ENCODE data around the gene BMPR1B.

The BMPR1B gene

DNA sequence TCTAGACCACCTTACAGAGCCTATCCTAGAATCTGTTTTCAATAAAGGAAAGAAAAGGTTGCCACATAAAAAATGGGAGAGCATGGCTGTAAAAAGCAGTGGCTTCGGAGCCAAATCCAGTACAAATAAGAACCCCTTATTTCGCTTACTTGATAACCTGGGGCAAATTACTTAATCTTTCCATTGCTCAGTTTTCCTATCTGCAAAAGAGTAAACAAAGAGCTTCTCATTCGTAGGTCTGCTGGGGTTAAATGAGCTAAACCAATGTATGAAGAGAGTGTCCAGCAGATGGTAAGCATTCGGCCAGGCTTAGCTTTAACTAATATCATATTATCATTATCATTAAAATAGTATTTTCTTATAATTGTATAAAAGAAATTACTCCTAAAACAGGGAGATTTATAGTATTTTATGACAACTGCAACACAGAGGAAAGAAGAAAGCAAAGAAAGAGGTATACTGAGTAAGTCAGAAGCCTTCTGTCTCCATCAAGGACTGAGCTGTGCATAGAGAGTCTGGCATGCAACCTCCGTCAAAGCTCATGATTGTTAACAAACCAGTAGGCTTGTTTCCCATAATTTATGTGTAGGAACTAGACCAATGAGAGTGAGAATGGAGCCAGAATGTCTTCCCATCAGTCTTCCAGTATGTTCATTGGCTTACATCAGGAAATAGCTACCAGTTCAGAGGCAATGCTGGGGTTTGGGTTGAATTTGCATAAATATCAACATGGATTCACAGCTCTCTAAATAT is 426.1 kb downstream of the BMPR1B start:
- Histone ChIP-seq H3K27me3 (ENCODE audit: insufficient read depth, poor library complexity, severe bottlenecking) (no peaks in the 10 kb centered on the region), H3K27ac (ENCODE audit: poor library complexity, severe bottlenecking) (no peak overlapping the region), H3K36me3 (ENCODE audit: low read depth) (no peaks in the 10 kb centered on the region), H3K9me3 (ENCODE audit: severe bottlenecking) (no peaks in the 10 kb centered on the region), H3K4me3 (ENCODE audit: severe bottlenecking) (no peak overlapping the region), H3K4me1 (ENCODE audit: insufficient read depth, poor library complexity, severe bottlenecking) (no peaks in the 10 kb centered on the region)
- no peak for DNase-seq (ENCODE audit: low spot score)
- no peak for ATAC-seq (ENCODE audit: low read depth)
- TF ChIP-seq, protein P1, sequence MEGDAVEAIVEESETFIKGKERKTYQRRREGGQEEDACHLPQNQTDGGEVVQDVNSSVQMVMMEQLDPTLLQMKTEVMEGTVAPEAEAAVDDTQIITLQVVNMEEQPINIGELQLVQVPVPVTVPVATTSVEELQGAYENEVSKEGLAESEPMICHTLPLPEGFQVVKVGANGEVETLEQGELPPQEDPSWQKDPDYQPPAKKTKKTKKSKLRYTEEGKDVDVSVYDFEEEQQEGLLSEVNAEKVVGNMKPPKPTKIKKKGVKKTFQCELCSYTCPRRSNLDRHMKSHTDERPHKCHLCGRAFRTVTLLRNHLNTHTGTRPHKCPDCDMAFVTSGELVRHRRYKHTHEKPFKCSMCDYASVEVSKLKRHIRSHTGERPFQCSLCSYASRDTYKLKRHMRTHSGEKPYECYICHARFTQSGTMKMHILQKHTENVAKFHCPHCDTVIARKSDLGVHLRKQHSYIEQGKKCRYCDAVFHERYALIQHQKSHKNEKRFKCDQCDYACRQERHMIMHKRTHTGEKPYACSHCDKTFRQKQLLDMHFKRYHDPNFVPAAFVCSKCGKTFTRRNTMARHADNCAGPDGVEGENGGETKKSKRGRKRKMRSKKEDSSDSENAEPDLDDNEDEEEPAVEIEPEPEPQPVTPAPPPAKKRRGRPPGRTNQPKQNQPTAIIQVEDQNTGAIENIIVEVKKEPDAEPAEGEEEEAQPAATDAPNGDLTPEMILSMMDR (IDR thresholded peaks at IDR 0.05; ENCODE audit: poor library complexity, severe bottlenecking), result no peak

DNA sequence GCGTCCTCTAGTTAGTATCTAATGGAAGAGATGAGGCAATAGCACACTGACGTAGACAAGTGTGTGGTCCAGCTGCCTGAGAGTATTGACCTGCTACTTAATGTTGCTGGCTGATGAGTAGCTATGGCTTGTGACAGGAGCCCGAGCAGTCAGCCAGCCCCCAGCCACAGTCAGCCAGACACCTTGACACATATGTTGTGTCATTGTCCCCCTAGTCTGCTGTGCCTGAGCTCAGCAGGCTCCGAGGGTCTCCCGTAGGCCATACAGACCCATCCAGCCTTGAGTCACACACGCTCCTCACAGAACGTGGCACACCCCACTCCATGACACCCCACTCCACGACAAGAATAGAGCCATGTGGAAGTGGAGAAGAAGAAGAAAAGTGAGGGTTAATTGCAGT is 428.9 kb downstream of the BMPR1B start:
- Histone ChIP-seq H3K9me3 (ENCODE audit: severe bottlenecking) (no peaks in the 10 kb centered on the region), H3K27me3 (ENCODE audit: insufficient read depth, poor library complexity, severe bottlenecking) (no peaks in the 10 kb centered on the region), H3K4me3 (ENCODE audit: severe bottlenecking) (no peak overlapping the region), H3K4me1 (ENCODE audit: insufficient read depth, poor library complexity, severe bottlenecking) (no peaks in the 10 kb centered on the region), H3K36me3 (ENCODE audit: low read depth) (no peaks in the 10 kb centered on the region), H3K27ac (ENCODE audit: poor library complexity, severe bottlenecking) (no peak overlapping the region)
- ATAC-seq (ENCODE audit: low read depth) (no peak), DNase-seq (ENCODE audit: low spot score) (no peak)
- TF ChIP-seq, protein P1 (IDR thresholded peaks at IDR 0.05; ENCODE audit: poor library complexity, severe bottlenecking), result no peak

DNA sequence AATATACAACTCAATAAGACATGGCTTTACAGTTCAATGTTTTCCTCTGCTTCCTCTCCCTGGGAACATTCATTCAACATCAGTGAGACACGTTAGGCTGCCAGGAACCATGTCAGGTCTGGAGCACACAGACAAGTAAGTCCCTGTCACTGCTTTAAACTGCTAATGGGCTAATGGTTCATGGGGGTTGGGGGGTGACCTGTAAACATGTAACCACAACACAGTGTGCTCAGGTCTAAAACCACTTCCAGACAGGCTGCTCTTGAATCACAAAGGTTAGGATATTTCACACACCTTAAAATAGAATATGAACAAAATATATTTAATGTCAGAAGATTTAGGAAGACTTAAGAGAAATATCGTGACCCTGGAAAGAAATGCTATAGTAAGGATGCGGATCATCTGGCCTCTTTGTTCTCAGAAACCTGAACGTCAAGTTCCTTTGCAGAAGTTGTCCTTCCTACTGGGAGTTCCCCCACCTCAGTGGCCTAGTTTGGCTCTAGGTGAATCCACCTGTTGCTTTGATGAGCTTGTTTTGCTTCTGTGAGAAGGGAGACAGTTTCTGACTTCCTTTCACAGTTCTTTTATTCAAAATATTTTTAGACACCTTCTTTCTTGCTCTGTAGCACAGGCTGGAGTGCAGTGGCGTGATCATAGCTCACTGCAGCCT is 431.1 kb downstream of the BMPR1B start:
- ATAC-seq (ENCODE audit: low read depth) (no peak), DNase-seq (ENCODE audit: low spot score) (no peak)
- Histone ChIP-seq H3K36me3 (ENCODE audit: low read depth) (no peaks in the 10 kb centered on the region), H3K27me3 (ENCODE audit: insufficient read depth, poor library complexity, severe bottlenecking) (no peaks in the 10 kb centered on the region), H3K27ac (ENCODE audit: poor library complexity, severe bottlenecking) (no peak overlapping the region), H3K4me1 (ENCODE audit: insufficient read depth, poor library complexity, severe bottlenecking) (no peaks in the 10 kb centered on the region), H3K9me3 (ENCODE audit: severe bottlenecking) (no peaks in the 10 kb centered on the region), H3K4me3 (ENCODE audit: severe bottlenecking) (no peak overlapping the region)
- TF ChIP-seq, protein P1 (IDR thresholded peaks at IDR 0.05; ENCODE audit: poor library complexity, severe bottlenecking), result no peak

DNA sequence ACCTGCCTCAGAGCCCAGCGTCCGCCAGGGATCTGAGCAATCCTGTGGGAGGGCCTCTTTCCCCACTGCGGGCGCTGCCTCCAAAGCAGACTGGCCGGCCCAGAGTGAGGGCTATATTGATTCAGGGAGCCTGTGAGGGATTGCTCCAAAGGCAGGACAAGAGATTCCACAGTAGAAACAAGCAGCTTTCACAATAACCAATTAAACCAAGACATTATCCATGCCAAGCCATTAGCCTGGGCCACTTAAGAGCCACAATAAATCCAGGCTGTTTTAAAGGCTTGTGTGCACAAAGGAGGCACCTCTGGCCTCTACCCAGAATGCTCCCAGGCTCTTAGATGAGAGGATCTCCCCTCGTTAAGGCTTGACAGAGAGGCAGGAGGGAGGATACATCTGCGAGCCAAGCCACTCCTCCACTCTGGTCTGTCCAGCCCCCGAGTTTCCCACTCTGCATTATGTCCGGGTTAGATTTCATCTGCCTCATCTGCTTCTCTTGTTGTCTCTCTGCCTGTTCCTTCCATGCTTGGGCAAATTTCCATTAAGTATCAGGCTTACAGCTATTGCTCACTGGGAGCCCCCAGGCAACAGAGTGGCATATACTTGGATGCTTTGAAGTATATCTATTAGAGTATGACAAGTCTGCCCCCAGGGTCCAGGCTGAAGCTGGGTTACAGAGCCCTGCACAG is 433.1 kb downstream of the BMPR1B start:
- DNase-seq (ENCODE audit: low spot score), result no peak
- H3K36me3 ChIP-seq (ENCODE audit: low read depth), result no peaks in the 10 kb centered on the region
- no peak overlapping the region for H3K4me3 ChIP-seq (ENCODE audit: severe bottlenecking)
- no peak overlapping the region for H3K27ac ChIP-seq (ENCODE audit: poor library complexity, severe bottlenecking)
- no peaks in the 10 kb centered on the region for H3K9me3 ChIP-seq (ENCODE audit: severe bottlenecking)
- no peaks in the 10 kb centered on the region for H3K27me3 ChIP-seq (ENCODE audit: insufficient read depth, poor library complexity, severe bottlenecking)
- ATAC-seq (ENCODE audit: low read depth), result peak; percentile 32; the same call in 1 of the 3 replicates
- TF ChIP-seq, protein P1 (IDR thresholded peaks at IDR 0.05; ENCODE audit: poor library complexity, severe bottlenecking), result no peak
- H3K4me1 ChIP-seq (ENCODE audit: insufficient read depth, poor library complexity, severe bottlenecking), result no peaks in the 10 kb centered on the region
